WERI-Rb-1 (cell line): ENCODE data around the gene EIF4A3.

Experiments used
- DNase-seq: peaks from one replicate; pipeline ENCODE4 v3.0.0-alpha.2; 2020
- H3K27ac ChIP-seq: fragments of 250-450 bp; sonication (Bioruptor Pico); 2 replicates; pipeline ENCODE4 v1.5.1; 2020; ENCODE audit warnings: mild to moderate bottlenecking, moderate library complexity
- H3K27me3 ChIP-seq: fragments of 250-450 bp; sonication (Bioruptor Pico); 2 replicates; pipeline ENCODE4 v1.5.1; 2021; ENCODE audit warnings: mild to moderate bottlenecking, low read depth, moderate library complexity; ENCODE audit not compliant: insufficient read depth, severe bottlenecking
- H3K36me3 ChIP-seq: fragments of 250-450 bp; sonication (Bioruptor Pico); 2 replicates; pipeline ENCODE4 v1.5.1; 2020; ENCODE audit warnings: mild to moderate bottlenecking, moderate library complexity
- H3K4me3 ChIP-seq: 2 replicates; pipeline ENCODE4 v1.5.1; 2011; ENCODE audit warnings: low read depth, mild to moderate bottlenecking, control low read depth, low read length
- H3K9me3 ChIP-seq: fragments of 250-450 bp; sonication (Bioruptor Pico); 2 replicates; pipeline ENCODE4 v1.5.1; 2021; ENCODE audit warnings: mild to moderate bottlenecking, moderate library complexity; ENCODE audit not compliant: severe bottlenecking
- CTCF ChIP-seq: IDR thresholded peaks from 2 replicates; pipeline ENCODE4 v1.5.1; 2011; ENCODE audit warnings: low read depth, mild to moderate bottlenecking, control low read depth, inconsistent platforms, low read length

EIF4A3 gene

GRCh38 chr17:80086081-80086480 lies 60.8 kb downstream of the EIF4A3 start:
- H3K27me3 ChIP-seq, result no peaks in the 10 kb centered on the region
- no peak for TF ChIP-seq CTCF
- H3K4me3 ChIP-seq, result no peak overlapping the region
- no peak overlapping the region for H3K27ac ChIP-seq
- no peaks in the 10 kb centered on the region for H3K9me3 ChIP-seq
- DNase-seq, result no peak
- H3K36me3 ChIP-seq, result no peaks in the 10 kb centered on the region; the same call in none of the 2 replicates

GRCh38 chr17:80084773-80085172 lies 62.2 kb downstream of the EIF4A3 start:
- Histone ChIP-seq H3K9me3 (no peaks in the 10 kb centered on the region), H3K36me3 (no peaks in the 10 kb centered on the region; the same call in none of the 2 replicates), H3K27me3 (no peaks in the 10 kb centered on the region), H3K4me3 (no peak overlapping the region), H3K27ac (no peak overlapping the region)
- TF ChIP-seq CTCF, result no peak
- DNase-seq, result no peak
